Measurements from ENCODE around the gene PAOX. TPM values are rescaled to one million over a fixed set of nuclear protein-coding genes. Genes with fewer than 3 reads are reported as not detected.

PAOX gene
- total and polyA plus RNA-seq, 9 of the 15 experiments (the other 6 are each of a cell fraction or from before 2014, with no cell fraction given) = 0.80 to 6.4 (median 2.6) TPM

DNA sequence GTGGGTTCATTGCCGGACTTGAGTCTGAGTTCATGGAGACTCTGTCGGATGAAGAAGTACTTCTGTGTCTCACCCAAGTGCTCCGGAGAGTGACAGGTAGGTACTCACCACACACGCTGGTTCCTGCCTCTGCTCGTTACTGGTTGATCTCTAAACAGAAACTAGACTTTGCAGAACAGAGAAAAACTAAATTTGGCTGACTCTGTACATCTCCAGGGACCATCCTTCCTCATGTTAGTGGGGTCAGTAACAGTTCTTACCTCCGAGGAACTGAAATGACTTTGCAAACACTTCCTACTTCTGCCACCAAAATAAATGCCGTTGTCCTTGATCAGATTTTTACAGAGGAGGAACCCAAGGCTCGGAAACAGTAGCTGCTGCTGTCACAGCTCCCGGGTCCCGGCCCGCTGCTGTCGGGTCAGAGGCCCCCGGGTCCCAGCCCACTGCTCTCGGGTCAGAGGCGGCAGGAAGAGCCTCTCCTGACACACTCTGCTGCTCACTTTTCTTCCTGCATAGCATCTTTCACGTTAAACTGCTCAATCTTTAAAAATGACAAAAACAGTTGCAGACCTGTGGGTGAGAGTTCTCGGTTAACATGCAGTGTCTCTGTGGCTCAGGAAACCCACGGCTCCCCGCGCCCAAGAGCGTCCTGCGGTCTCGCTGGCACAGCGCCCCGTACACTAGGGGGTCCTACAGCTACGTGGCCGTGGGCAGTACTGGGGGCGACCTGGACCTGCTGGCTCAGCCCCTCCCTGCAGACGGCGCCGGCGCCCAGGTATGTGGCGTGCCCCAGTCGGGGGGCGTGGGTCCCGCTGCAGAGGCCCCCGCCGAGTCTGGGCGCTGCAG, 10.1 kb downstream of the PAOX start (continued):
- TF ChIP-seq PBX2 (CRISPR knock-in tag; IDR thresholded peaks at IDR 0.05; ENCODE audit: low read depth) (peak; percentile 47; the same call in 1 of the 2 replicates), PBX2 (tag; conservative IDR thresholded peaks at IDR 0.05; ENCODE audit: low read depth) (no peak), ZNF316 (IDR thresholded peaks at IDR 0.05) (peak; percentile 33; the same call in 1 of the 2 replicates), ZC3H4 (CRISPR knock-in tag; IDR thresholded peaks at IDR 0.05; ENCODE audit: borderline replicate concordance) (0 out of 2 replicates have a peak, but pooled peaks have one; percentile 44), TBP (optimal IDR thresholded peaks at IDR 0.05; ENCODE audit: low read depth, low read length) (peak; percentile 30), TAF1 (IDR thresholded peaks at IDR 0.05; ENCODE audit: control insufficient read depth, extremely low read depth, insufficient read depth, low read length, severe bottlenecking) (peak; percentile 23), ELF4 (CRISPR knock-in tag; IDR thresholded peaks at IDR 0.05) (no peak), CXXC5 (CRISPR knock-in tag; IDR thresholded peaks at IDR 0.05) (0 out of 2 replicates have a peak, but pooled peaks have one; percentile 30), PHF8 (IDR thresholded peaks at IDR 0.05; ENCODE audit: borderline replicate concordance, low read length) (peak; percentile 17; the same call in 1 of the 2 replicates), HMBOX1 (IDR thresholded peaks at IDR 0.05) (peak; percentile 59; the same call in 1 of the 2 replicates), RCOR1 (IDR thresholded peaks at IDR 0.05; ENCODE audit: borderline replicate concordance in 1 of 2, low read depth in 2 of 2, low read length in 2 of 2) (0 out of 4 replicates have a peak, but pooled peaks of 1 of the 2 experiments have one; percentile 8), ZBTB7A (IDR thresholded peaks at IDR 0.05; ENCODE audit: borderline replicate concordance, control insufficient read depth, low read depth, low read length) (peak; percentile 44; the same call in 1 of the 2 replicates), ZNF584 (CRISPR knock-in tag; IDR thresholded peaks at IDR 0.05; ENCODE audit: low read depth) (no peak), SAP30 (IDR thresholded peaks at IDR 0.05; ENCODE audit: borderline replicate concordance, insufficient read depth, low read depth, low read length, poor library complexity, severe bottlenecking) (peak; percentile 43), NR4A1 (CRISPR knock-in tag; IDR thresholded peaks at IDR 0.05) (no peak), NR4A1 (tag; IDR thresholded peaks at IDR 0.05) (no peak), CTBP1 (IDR thresholded peaks at IDR 0.05; ENCODE audit: borderline replicate concordance) (no peak), ZNF175 (CRISPR knock-in tag; IDR thresholded peaks at IDR 0.05; ENCODE audit: low read depth) (no peak), KAT7 (CRISPR knock-in tag; IDR thresholded peaks at IDR 0.05; ENCODE audit: borderline replicate concordance) (no peak), ZFX (CRISPR knock-in tag; IDR thresholded peaks at IDR 0.05) (peak; percentile 11; the same call in 1 of the 2 replicates), TEAD4 (IDR thresholded peaks at IDR 0.05; ENCODE audit: low read length) (no peak), TEAD4 (CRISPR knock-in tag; IDR thresholded peaks at IDR 0.05; ENCODE audit: borderline replicate concordance) (no peak)
- TF ChIP-seq, protein P1, sequence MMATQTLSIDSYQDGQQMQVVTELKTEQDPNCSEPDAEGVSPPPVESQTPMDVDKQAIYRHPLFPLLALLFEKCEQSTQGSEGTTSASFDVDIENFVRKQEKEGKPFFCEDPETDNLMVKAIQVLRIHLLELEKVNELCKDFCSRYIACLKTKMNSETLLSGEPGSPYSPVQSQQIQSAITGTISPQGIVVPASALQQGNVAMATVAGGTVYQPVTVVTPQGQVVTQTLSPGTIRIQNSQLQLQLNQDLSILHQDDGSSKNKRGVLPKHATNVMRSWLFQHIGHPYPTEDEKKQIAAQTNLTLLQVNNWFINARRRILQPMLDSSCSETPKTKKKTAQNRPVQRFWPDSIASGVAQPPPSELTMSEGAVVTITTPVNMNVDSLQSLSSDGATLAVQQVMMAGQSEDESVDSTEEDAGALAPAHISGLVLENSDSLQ (IDR thresholded peaks at IDR 0.05) = peak; percentile 83

All from K562 (cell line).